Right cardiac atrium (tissue), 5 donors: Measurements from ENCODE around the gene ADAMTS5. TPM values are rescaled to one million over a fixed set of nuclear protein-coding genes. Genes with fewer than 3 reads are reported as not detected.
A peak's percentile ranks its signal among the peaks of the same experiment; 100 is the strongest.

Experiments
- ATAC-seq, 2 donors: fragments of 200-7000 bp; cut with Tn5 transposase; one replicate each; pipeline versions ENCODE4 v1.8.0 to v1.9.1; 2020; ENCODE audit warnings: moderate library complexity in 2 of 2, mild to moderate bottlenecking in 1 of 2
- DNase-seq, 3 donors: peaks; one replicate each; pipeline ENCODE4 v3.0.0-alpha.2; 2020
- H3K27ac ChIP-seq: one replicate; pipeline ENCODE4 v1.5.1; 2013; ENCODE audit warnings: mild to moderate bottlenecking, low read length, control low read depth, moderate library complexity
- H3K27me3 ChIP-seq: one replicate; pipeline ENCODE4 v1.6.1; 2013; ENCODE audit not compliant: control insufficient read depth, insufficient read depth
- H3K4me1 ChIP-seq: one replicate; pipeline ENCODE4 v1.6.1; 2013; ENCODE audit warnings: low read length; ENCODE audit not compliant: control insufficient read depth, insufficient read depth
- H3K4me3 ChIP-seq: one replicate; pipeline ENCODE4 v1.5.1; 2013; ENCODE audit warnings: low read length, control low read depth
- H3K9me3 ChIP-seq: one replicate; pipeline ENCODE4 v1.6.1; 2013; ENCODE audit warnings: low read length; ENCODE audit not compliant: control insufficient read depth
- WGBS: extraction: QIAGEN DNeasy Blood & Tissue Kit; methylation state at CpG from one replicate; pipeline ENCODE4 v1.1.7; 2013; 5-methylcytosine and 5-hydroxymethylcytosine counted together
- intact Hi-C, 4 donors: fragments of 100-400 bp; cut with DNase I; formaldehyde crosslinking; loops; one replicate each; pipeline versions ENCODE4 v1.11.0 to v1.14.0; 2022 to 2023
- long read RNA-seq, 4 donors: library from polyadenylated mRNA; unstranded; transcript quantifications; one replicate each; pipeline ENCODE4 v2.0.0, GENCODE V29; 2020 to 2021
- polyA plus RNA-seq: library from polyadenylated mRNA; stranded (reverse); fragments of 200-250 nt; gene quantifications from one replicate; pipeline ENCODE4 v1.2.3, GENCODE V29; 2013
- total RNA-seq, 4 donors: library from RNA; stranded (reverse); fragmentation: NEBNext Ultra II Directional; extraction: Animal tissue kit (Norgen Biotek cat#: 25700); gene quantifications; one replicate each; pipeline ENCODE4 v1.2.1, GENCODE V29; 2021
- donor health status: healthy with polysubstance abuse.
- donor health status: DM: no; HTN: yes; CAD: no.
- donor health status: DM: no; HTN: no; CAD: no.
- donor health status: DM: no; HTN: yes; CAD: no; lungs with severe emphysema.
- donor health status: DM: yes; HTN: yes; CAD: no.

The ADAMTS5 gene
- total RNA-seq (1 to 10 TPM; 2.1 to 4.8 (median 3.0) TPM), polyA plus RNA-seq (1.3 TPM)
- long read RNA-seq, donor 1, full-length matches to known transcripts = 5 of 7 reads
- long read RNA-seq, donor 1, partial matches to known transcripts = 1 of 7 reads
- long read RNA-seq, donor 1, other reads (novel, unspliced or antisense) = 1 of 7 reads
- long read RNA-seq, donor 2 = 0 reads
- long read RNA-seq, donor 3, full-length matches to known transcripts = 1 of 10 reads
- long read RNA-seq, donor 3, partial matches to known transcripts = 3 of 10 reads
- long read RNA-seq, donor 3, other reads (novel, unspliced or antisense) = 6 of 10 reads
- long read RNA-seq, donor 4, full-length matches to known transcripts = 1 of 1 reads
- long read RNA-seq, donor 4, partial matches to known transcripts = 0 of 1 reads
- long read RNA-seq, donor 4, other reads (novel, unspliced or antisense) = 0 of 1 reads

GRCh38 chr21:26967062-26967913, at the start of gene ADAMTS5:
Gene ADAMTS5, minus strand, starts transcription at chr21:26967088. Its CDS starts 697 bp downstream, at chr21:26966391.
- peak within 1 kb of the TSS; percentile 46 for H3K27ac ChIP-seq
- under 1% methylated on average over 55 of the region's 55 CpGs for WGBS
- no peaks in the 10 kb centered on the region for H3K4me1 ChIP-seq
- H3K4me3 ChIP-seq = peak within 1 kb of the TSS; percentile 52
- peak; percentile 42 to 69 for ATAC-seq
- DNase-seq = peak; percentile 61 to 72 (median 68)
- intact Hi-C loops = no loop called here
- H3K9me3 ChIP-seq = no peaks in the 10 kb centered on the region
- no peaks in the 10 kb centered on the region for H3K27me3 ChIP-seq

- Histone ChIP-seq H3K27ac (no peak overlapping the region), H3K9me3 (no peaks in the 10 kb centered on the region), H3K27me3 (no peaks in the 10 kb centered on the region), H3K4me3 (no peak overlapping the region), H3K4me1 (no peaks in the 10 kb centered on the region)
- 73% methylated on average over 1 of the region's 1 CpG for WGBS
- ATAC-seq = no peak
- DNase-seq = no peak
- intact Hi-C loops = no loop called here
These were observed 34.6 kb upstream of the ADAMTS5 start for GRCh38 chr21:27001526-27001925.

DNA sequence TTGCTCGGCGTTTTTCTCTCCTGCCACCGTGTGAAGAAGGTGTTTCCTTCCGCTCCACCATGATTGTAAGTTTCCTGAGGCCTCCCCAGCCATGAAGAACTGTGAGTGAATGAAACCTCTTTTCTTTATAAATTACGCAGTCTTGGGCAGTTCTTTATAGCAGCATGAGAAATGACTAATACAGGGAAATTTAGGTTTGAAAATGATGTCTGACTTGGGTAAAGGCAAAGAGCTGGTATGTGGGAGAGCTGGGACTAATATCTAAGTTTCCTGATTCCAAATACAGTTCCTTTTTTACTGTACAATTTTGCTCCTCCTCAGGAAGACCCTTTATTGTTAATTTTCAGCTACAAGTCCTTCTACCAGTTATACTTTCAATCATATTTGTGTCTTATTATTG, 16.7 kb upstream of the ADAMTS5 start:
- Histone ChIP-seq H3K4me1 (no peaks in the 10 kb centered on the region), H3K4me3 (no peak overlapping the region), H3K9me3 (no peaks in the 10 kb centered on the region), H3K27me3 (no peaks in the 10 kb centered on the region), H3K27ac (no peak overlapping the region)
- intact Hi-C loops = no loop called here
- WGBS = 79% methylated on average over 5 of the region's 5 CpGs
- ATAC-seq = no peak
- DNase-seq = no peak

DNA sequence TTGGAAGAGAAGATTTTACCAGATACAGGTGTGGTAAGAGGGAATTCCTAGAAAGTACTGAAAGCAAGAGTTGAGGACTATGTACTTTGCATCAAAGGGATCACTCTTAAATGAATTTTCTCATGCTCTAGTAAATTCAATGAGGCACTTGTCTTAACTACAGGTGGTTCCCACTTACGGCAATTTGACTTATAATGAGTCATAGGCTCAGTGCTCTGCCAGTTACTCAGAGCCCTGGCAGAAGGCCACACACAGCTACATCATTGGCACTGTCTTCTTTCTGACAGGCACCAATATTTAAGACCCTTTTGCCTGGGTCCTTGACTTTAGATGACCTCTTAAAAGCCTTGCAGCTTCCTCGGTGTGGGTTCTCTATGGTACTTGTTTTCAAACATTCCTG, 15.9 kb upstream of the ADAMTS5 start:
- Histone ChIP-seq H3K4me1 (no peaks in the 10 kb centered on the region), H3K27me3 (no peaks in the 10 kb centered on the region), H3K9me3 (no peaks in the 10 kb centered on the region), H3K4me3 (no peak overlapping the region), H3K27ac (no peak overlapping the region)
- WGBS = 70% methylated on average over 2 of the region's 2 CpGs
- DNase-seq (peak in 1 of 3 donors; percentile 29), ATAC-seq (no peak)
- intact Hi-C loops = no loop called here

DNA sequence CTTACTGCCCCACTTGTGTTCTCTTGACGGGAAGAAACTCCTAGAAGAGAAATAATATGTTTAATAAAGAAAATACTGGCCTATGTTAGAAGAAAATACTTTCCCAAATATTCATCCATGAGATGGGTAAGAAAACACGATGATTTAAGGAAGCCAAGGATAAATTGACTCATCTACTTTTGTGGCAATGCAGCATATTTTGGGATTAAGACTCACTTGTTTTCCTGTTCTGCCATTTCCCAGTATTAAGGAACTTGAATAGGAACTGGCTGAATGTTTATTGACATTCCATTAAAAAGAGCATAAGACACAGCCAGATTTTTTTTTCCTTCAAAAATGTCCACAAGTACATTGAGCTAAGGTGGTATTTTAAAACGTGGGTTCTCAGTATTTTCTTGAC, 10.9 kb upstream of the ADAMTS5 start:
- Histone ChIP-seq H3K4me3 (no peak overlapping the region), H3K4me1 (no peaks in the 10 kb centered on the region), H3K27me3 (no peaks in the 10 kb centered on the region), H3K27ac (no peak overlapping the region), H3K9me3 (no peaks in the 10 kb centered on the region)
- DNase-seq (no peak), ATAC-seq (no peak)
- WGBS = 82% methylated on average over 3 of the region's 3 CpGs
- intact Hi-C loops = no loop called here

DNA sequence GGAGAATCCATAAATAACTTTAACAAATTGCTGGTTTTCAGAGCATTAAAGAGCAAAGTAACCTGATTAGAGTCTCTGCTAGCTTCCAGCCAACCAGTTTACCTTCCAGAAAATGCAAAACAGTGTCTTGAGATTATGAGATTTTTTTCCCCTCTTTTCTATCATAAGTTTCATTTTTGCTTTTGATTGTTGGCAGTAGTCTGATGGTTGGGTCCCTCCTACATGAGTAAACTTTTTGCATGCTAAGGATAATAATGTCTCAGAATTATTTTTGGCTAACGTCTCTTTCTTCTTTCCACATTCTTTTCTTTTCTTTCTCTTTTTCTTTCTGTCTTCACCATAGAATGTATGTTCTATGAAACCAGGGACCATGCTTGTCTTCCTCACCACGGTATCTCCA, 6.3 kb upstream of the ADAMTS5 start:
- ATAC-seq (no peak), DNase-seq (no peak)
- WGBS = 68% methylated on average over 2 of the region's 2 CpGs
- Histone ChIP-seq H3K4me1 (no peaks in the 10 kb centered on the region), H3K9me3 (no peaks in the 10 kb centered on the region), H3K27ac (no peak overlapping the region), H3K4me3 (no peak overlapping the region), H3K27me3 (no peaks in the 10 kb centered on the region)
- intact Hi-C loops = no loop called here

DNA sequence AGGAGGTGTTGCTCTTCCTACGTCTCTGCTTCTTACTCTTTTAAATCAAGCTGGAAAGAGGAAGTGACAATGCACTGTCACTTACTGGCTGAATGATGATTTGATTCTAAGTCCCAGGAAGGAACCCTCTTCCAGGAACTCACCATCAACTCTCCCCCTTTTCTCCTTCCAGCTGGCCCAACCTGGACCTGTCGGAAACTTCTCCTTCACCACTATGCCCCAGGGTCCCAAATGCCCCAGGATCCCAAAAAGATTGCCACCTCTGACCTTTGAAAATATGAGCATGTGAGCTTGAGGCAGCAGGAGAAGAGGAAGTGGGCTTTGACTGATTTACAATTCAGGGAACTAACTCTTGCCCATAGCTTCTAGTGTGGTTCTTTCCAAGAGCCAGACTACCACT, 5.3 kb upstream of the ADAMTS5 start:
- WGBS = 40% methylated on average over 2 of the region's 2 CpGs
- DNase-seq = no peak
- Histone ChIP-seq H3K27me3 (no peaks in the 10 kb centered on the region), H3K27ac (no peak overlapping the region), H3K4me1 (no peaks in the 10 kb centered on the region), H3K4me3 (no peak overlapping the region), H3K9me3 (no peaks in the 10 kb centered on the region)
- intact Hi-C loops = no loop called here
- no peak for ATAC-seq

GRCh38 chr21:26969971-26970725, 3.3 kb upstream of the ADAMTS5 start:
- Histone ChIP-seq H3K27me3 (no peaks in the 10 kb centered on the region), H3K27ac (no peak overlapping the region), H3K9me3 (no peaks in the 10 kb centered on the region), H3K4me3 (no peak overlapping the region), H3K4me1 (no peaks in the 10 kb centered on the region)
- WGBS = 88% methylated on average over 6 of the region's 6 CpGs
- intact Hi-C loops = no loop called here
- DNase-seq = no peak
- no peak for ATAC-seq

- Histone ChIP-seq H3K9me3 (no peaks in the 10 kb centered on the region), H3K4me3 (peak overlapping the region; percentile 52), H3K4me1 (no peaks in the 10 kb centered on the region), H3K27ac (peak overlapping the region; percentile 46), H3K27me3 (no peaks in the 10 kb centered on the region)
- intact Hi-C loops = no loop called here
- under 1% methylated on average over 24 of the region's 24 CpGs for WGBS
- DNase-seq = peak in 1 of 3 donors; percentile 32
- ATAC-seq = peak in 1 of 2 donors; percentile 31
These were observed 233 bp downstream of the ADAMTS5 start for GRCh38 chr21:26966649-26967061.

GRCh38 chr21:26965907-26966581, 844 bp downstream of the ADAMTS5 start:
- Histone ChIP-seq H3K4me3 (peak overlapping the region; percentile 52), H3K27ac (no peak overlapping the region), H3K27me3 (no peaks in the 10 kb centered on the region), H3K4me1 (no peaks in the 10 kb centered on the region), H3K9me3 (no peaks in the 10 kb centered on the region)
- intact Hi-C loops = no loop called here
- peak; percentile 28 to 67 (median 62) for DNase-seq
- WGBS = 2% methylated on average over 66 of the region's 66 CpGs
- ATAC-seq = peak; percentile 53 to 55
